ENCODE measurements around the gene IL26. TPM values are rescaled to one million over a fixed set of nuclear protein-coding genes. Genes with fewer than 3 reads are reported as not detected.

The IL26 gene
- total RNA-seq, 2 donors from 2014 or later, result not detected

DNA sequence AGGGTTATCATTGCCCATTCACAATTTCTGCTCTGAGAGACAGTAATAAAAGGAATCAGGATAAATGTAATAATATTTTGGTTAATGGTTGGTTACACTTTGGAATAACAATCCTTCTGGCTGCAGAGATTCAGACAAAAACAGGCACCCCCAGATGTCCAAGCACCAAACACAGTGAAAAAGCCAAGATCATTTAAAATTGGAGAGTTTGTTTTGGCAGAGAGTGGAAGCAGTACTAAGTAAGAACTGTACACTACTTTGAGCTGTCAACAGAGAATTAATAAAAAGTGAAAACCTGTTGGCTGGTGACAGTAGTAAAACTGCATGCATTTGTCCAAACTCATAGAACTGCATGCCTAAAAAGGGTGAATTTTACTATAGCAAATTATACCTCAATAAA lies 43.4 kb upstream of the IL26 start:
- Histone ChIP-seq H3K27me3 (no peaks in the 10 kb centered on the region), H3K4me3 (no peak overlapping the region), H3K27ac (no peak overlapping the region), H3K9me3 (no peaks in the 10 kb centered on the region), H3K36me3 (replicated peaks in 1 of 2; ENCODE audit: insufficient read depth in 1 of 2, low read depth in 2 of 2) (no peaks in the 10 kb centered on the region), H3K4me1 (no peaks in the 10 kb centered on the region)
- intact Hi-C loops (cut with DNase I), result no loop called here
- no peak for DNase-seq
- no peak for TF ChIP-seq CTCF (IDR thresholded peaks at IDR 0.05)
- no peak for ATAC-seq

GRCh38 chr12:68267892-68268396 lies 42.3 kb upstream of the IL26 start:
- Histone ChIP-seq H3K4me1 (no peaks in the 10 kb centered on the region), H3K4me3 (no peak overlapping the region), H3K27ac (no peak overlapping the region), H3K27me3 (no peaks in the 10 kb centered on the region), H3K9me3 (no peaks in the 10 kb centered on the region), H3K36me3 (replicated peaks in 1 of 2; ENCODE audit: insufficient read depth in 1 of 2, low read depth in 2 of 2) (no peaks in the 10 kb centered on the region)
- DNase-seq, result no peak
- intact Hi-C loops (cut with DNase I), result no loop called here
- TF ChIP-seq CTCF (IDR thresholded peaks at IDR 0.05) (no peak), POLR2A (IDR thresholded peaks at IDR 0.05) (no peak)
- ATAC-seq, result no peak
- 70 to 90% methylated on average over 6 of the region's 6 CpGs for WGBS, 2 donors

GRCh38 chr12:68264857-68265256 lies 39.2 kb upstream of the IL26 start:
- intact Hi-C loops (cut with DNase I), result no loop called here
- Histone ChIP-seq H3K9me3 (no peaks in the 10 kb centered on the region), H3K4me1 (no peaks in the 10 kb centered on the region), H3K27me3 (no peaks in the 10 kb centered on the region), H3K36me3 (replicated peaks in 1 of 2; ENCODE audit: insufficient read depth in 1 of 2, low read depth in 2 of 2) (no peaks in the 10 kb centered on the region), H3K4me3 (no peak overlapping the region), H3K27ac (no peak overlapping the region)
- DNase-seq, result no peak
- WGBS, 2 donors, result 90 to 91% methylated on average over 2 of the region's 2 CpGs
- no peak for ATAC-seq
- TF ChIP-seq CTCF (IDR thresholded peaks at IDR 0.05), result no peak
- TF ChIP-seq POLR2A (IDR thresholded peaks at IDR 0.05), result no peak

DNA sequence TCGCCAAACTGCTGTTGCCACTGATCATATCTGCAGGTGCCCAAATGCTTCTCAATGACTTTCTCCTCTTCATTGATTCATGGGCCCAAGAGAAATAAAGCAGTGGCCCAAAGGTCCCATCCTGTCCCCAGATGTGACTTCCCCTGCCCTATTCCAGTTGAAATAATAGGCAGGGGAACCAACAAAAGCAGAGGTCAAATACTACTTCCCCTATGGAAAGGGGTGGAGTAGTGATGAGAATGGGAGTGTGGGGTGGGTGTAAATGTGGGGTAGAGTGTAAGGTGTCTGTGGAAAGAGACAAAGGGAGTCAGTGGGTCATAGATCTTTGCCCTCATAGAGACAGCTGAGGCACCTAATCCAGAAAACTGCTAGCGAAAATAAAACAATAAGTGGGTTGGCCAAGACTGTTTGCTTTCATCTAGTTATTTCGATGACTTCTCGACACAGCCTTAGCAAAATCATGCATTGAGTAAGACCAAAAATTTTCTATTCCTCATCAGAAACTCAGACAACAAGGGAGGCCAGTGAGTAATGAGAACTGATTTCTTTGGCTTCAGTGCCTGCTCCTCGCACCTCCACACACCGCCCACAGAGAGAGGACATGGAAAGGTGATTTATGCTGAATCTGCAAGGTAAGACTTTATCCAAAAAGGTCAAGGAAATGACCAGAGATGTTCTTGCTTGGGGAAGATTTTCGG lies 38.7 kb upstream of the IL26 start:
- WGBS, 2 donors, result 83 to 91% methylated on average over 7 of the region's 7 CpGs

More for the DNA sequence above, 38.7 kb upstream of the IL26 start:
- ATAC-seq, result no peak
- intact Hi-C loops (cut with DNase I), result no loop called here
- Histone ChIP-seq H3K4me1 (no peaks in the 10 kb centered on the region), H3K4me3 (no peak overlapping the region), H3K27me3 (no peaks in the 10 kb centered on the region), H3K36me3 (replicated peaks in 1 of 2; ENCODE audit: insufficient read depth in 1 of 2, low read depth in 2 of 2) (no peaks in the 10 kb centered on the region), H3K9me3 (no peaks in the 10 kb centered on the region), H3K27ac (no peak overlapping the region)
- DNase-seq, result no peak
- TF ChIP-seq POLR2A (IDR thresholded peaks at IDR 0.05) (no peak), CTCF (IDR thresholded peaks at IDR 0.05) (no peak)
